ENCODE results near the gene TRERF1.

GRCh38 chr6:42426191-42426590 is 25.5 kb downstream of the TRERF1 start:
- no peak for TF ChIP-seq CTCF (IDR thresholded peaks at IDR 0.05 in 4 of 5, conservative IDR thresholded peaks at IDR 0.05 in 1 of 5)
- no peak for TF ChIP-seq POLR2A (IDR thresholded peaks at IDR 0.05)

Measured in gastrocnemius medialis (tissue), 4 donors.